Loucy (cell line): ENCODE measurements around the gene COPS7A.

Experiments
- H2AFZ ChIP-seq: fragments of 200-600 bp; sonication (generic); 2 replicates; pipeline ENCODE4 v1.6.0; 2016; ENCODE audit warnings: antibody characterized with exemption, mild to moderate bottlenecking, low read length, moderate library complexity
- H3F3A ChIP-seq: fragments of 200-600 bp; 2 replicates; pipeline ENCODE4 v1.6.0; 2016; ENCODE audit warnings: antibody characterized with exemption, low read depth, mild to moderate bottlenecking
- H3K27me3 ChIP-seq: fragments of 200-600 bp; sonication (generic); 2 replicates; pipeline ENCODE4 v1.6.1; 2014; ENCODE audit warnings: low read length, mild to moderate bottlenecking; ENCODE audit not compliant: insufficient read depth, poor library complexity, severe bottlenecking
- H3K36me3 ChIP-seq: fragments of 200-600 bp; sonication (generic); 2 replicates; pipeline ENCODE4 v1.6.1; 2016; ENCODE audit warnings: low read length; ENCODE audit not compliant: insufficient read depth
- H3K4me1 ChIP-seq: fragments of 200-600 bp; sonication (generic); 2 replicates; pipeline ENCODE4 v1.5.1; 2014; ENCODE audit warnings: low read length, mild to moderate bottlenecking; ENCODE audit not compliant: insufficient read depth, poor library complexity, severe bottlenecking
- H3K4me2 ChIP-seq: fragments of 200-600 bp; sonication (generic); 2 replicates; pipeline ENCODE4 v1.6.0; 2014; ENCODE audit warnings: antibody characterized with exemption, low read length, low read depth, mild to moderate bottlenecking; ENCODE audit not compliant: poor library complexity, severe bottlenecking
- H3K4me3 ChIP-seq: fragments of 200-600 bp; sonication (generic); 2 replicates; pipeline ENCODE4 v1.5.1; 2014; ENCODE audit warnings: low read length, mild to moderate bottlenecking, mixed read lengths; ENCODE audit not compliant: poor library complexity, severe bottlenecking
- H3K79me2 ChIP-seq: fragments of 200-600 bp; sonication (generic); 2 replicates; pipeline ENCODE4 v1.6.1; 2014; ENCODE audit warnings: low read length; ENCODE audit not compliant: insufficient read depth
- H3K9ac ChIP-seq: fragments of 200-600 bp; sonication (generic); 2 replicates; pipeline ENCODE4 v1.6.0; 2014; ENCODE audit warnings: mild to moderate bottlenecking, low read depth, low read length, moderate library complexity; ENCODE audit not compliant: poor library complexity, severe bottlenecking
- H3K9me2 ChIP-seq: fragments of 200-600 bp; sonication (generic); replicated peaks from 2 replicates; pipeline ENCODE4 v1.6.1; 2016; ENCODE audit warnings: low read depth, low read length, mixed read lengths
- H3K9me3 ChIP-seq: fragments of 200-600 bp; sonication (generic); 2 replicates; pipeline ENCODE4 v1.6.1; 2014; ENCODE audit warnings: mild to moderate bottlenecking, antibody characterized with exemption, low read length, low read depth; ENCODE audit not compliant: insufficient read depth
- H4K20me1 ChIP-seq: fragments of 200-600 bp; sonication (generic); 2 replicates; pipeline ENCODE4 v1.6.0; 2014; ENCODE audit warnings: antibody characterized with exemption, low read length, mild to moderate bottlenecking; ENCODE audit not compliant: insufficient read depth, poor library complexity, severe bottlenecking
- EZH2phosphoT487 ChIP-seq: fragments of 200-600 bp; IDR thresholded peaks from 2 replicates; pipeline ENCODE4 v1.6.1; 2018; ENCODE audit warnings: antibody characterized with exemption, mild to moderate bottlenecking, moderate library complexity, borderline replicate concordance
- TF ChIP-seq, protein P1 (sequence below): fragments of 200-600 bp; sonication (generic); conservative IDR thresholded peaks from 2 replicates; pipeline ENCODE4 v1.5.1; 2014; ENCODE audit warnings: mild to moderate bottlenecking, antibody characterized with exemption, low read length

COPS7A gene

DNA sequence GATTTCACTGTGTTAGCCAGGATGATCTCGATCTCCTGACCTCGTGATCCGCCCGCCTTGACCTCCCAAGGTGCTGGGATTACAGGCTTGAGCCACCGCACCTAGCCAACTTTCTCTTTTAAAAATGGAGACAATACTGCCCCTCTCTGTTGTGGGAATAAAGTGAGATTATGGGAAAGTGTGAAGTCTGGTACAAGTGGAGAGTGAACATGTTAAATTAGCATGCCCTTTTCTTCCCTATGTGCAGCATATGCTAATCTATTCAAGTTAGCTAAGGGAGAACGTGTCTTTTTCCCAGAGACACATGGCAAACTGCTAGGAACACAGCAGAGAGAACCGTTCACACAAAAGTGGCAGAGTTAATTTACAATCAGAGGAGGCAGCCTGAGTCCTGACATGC lies 1.5 kb downstream of the COPS7A start:
- H3K79me2 ChIP-seq = peaks cover 13% of the 10 kb centered on the region; the same call in 1 of the 2 replicates
- peaks cover 16% of the 10 kb centered on the region for H3K4me1 ChIP-seq
- no peak overlapping the region for H2AFZ ChIP-seq
- peaks cover 4% of the 10 kb centered on the region; the same call in 1 of the 2 replicates for H3K36me3 ChIP-seq
- peak overlapping the region; percentile 78 for H3K9ac ChIP-seq
- H3K9me2 ChIP-seq = no peaks in the 10 kb centered on the region
- no peaks in the 10 kb centered on the region for H4K20me1 ChIP-seq
- H3K4me3 ChIP-seq = peak overlapping the region; percentile 78
- H3K4me2 ChIP-seq = peak overlapping the region; percentile 93
- H3K9me3 ChIP-seq = no peaks in the 10 kb centered on the region
- no peaks in the 10 kb centered on the region for H3K27me3 ChIP-seq
- H3F3A ChIP-seq = peaks cover 4% of the 10 kb centered on the region; the same call in 1 of the 2 replicates
- no peak for TF ChIP-seq EZH2phosphoT487
- TF ChIP-seq, protein P1, sequence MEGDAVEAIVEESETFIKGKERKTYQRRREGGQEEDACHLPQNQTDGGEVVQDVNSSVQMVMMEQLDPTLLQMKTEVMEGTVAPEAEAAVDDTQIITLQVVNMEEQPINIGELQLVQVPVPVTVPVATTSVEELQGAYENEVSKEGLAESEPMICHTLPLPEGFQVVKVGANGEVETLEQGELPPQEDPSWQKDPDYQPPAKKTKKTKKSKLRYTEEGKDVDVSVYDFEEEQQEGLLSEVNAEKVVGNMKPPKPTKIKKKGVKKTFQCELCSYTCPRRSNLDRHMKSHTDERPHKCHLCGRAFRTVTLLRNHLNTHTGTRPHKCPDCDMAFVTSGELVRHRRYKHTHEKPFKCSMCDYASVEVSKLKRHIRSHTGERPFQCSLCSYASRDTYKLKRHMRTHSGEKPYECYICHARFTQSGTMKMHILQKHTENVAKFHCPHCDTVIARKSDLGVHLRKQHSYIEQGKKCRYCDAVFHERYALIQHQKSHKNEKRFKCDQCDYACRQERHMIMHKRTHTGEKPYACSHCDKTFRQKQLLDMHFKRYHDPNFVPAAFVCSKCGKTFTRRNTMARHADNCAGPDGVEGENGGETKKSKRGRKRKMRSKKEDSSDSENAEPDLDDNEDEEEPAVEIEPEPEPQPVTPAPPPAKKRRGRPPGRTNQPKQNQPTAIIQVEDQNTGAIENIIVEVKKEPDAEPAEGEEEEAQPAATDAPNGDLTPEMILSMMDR = no peak

GRCh38 chr12:6729186-6729585 lies 5.3 kb downstream of the COPS7A start:
- Histone ChIP-seq H3K27me3 (no peaks in the 10 kb centered on the region), H3K4me3 (no peak overlapping the region), H3F3A (no peaks in the 10 kb centered on the region), H3K9ac (no peak overlapping the region), H3K36me3 (peaks cover 6% of the 10 kb centered on the region; the same call in 1 of the 2 replicates), H3K79me2 (peaks cover 13% of the 10 kb centered on the region; the same call in 1 of the 2 replicates), H3K9me2 (no peaks in the 10 kb centered on the region), H3K4me1 (peaks cover 10% of the 10 kb centered on the region), H4K20me1 (no peaks in the 10 kb centered on the region), H3K4me2 (no peak overlapping the region), H2AFZ (no peak overlapping the region), H3K9me3 (no peaks in the 10 kb centered on the region)
- TF ChIP-seq, protein P1 = no peak
- no peak for TF ChIP-seq EZH2phosphoT487

DNA sequence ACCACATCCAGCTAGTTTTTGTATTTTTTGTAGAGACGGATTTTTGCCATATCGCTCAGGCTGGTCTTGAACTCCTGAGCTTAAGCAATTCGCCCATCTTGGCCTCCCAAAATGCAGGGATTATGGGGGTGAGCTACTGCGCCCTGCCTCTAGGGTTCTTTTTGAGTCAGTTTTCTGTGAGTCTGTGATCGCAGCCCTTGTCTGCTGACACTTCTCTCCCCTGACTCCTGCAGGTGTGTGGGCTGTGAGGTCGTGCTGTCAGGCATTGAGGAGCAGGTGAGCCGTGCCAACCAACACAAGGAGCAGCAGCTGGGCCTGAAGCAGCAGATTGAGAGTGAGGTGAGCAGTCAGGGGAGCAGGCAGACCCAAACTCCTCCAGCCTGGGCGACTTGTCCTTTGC lies 6.3 kb downstream of the COPS7A start:
- Histone ChIP-seq H3K9ac (no peak overlapping the region), H3K4me2 (no peak overlapping the region), H3K9me2 (no peaks in the 10 kb centered on the region), H2AFZ (no peak overlapping the region), H4K20me1 (no peaks in the 10 kb centered on the region), H3K36me3 (peaks cover 6% of the 10 kb centered on the region; the same call in 1 of the 2 replicates), H3F3A (no peaks in the 10 kb centered on the region), H3K27me3 (no peaks in the 10 kb centered on the region), H3K4me1 (peaks cover 5% of the 10 kb centered on the region), H3K4me3 (no peak overlapping the region), H3K79me2 (peaks cover 6% of the 10 kb centered on the region; the same call in 1 of the 2 replicates), H3K9me3 (no peaks in the 10 kb centered on the region)
- TF ChIP-seq, protein P1 = no peak; the same call in 1 of the 2 replicates
- TF ChIP-seq EZH2phosphoT487 = no peak
